ENCODE data around the gene PTCRA.

DNA sequence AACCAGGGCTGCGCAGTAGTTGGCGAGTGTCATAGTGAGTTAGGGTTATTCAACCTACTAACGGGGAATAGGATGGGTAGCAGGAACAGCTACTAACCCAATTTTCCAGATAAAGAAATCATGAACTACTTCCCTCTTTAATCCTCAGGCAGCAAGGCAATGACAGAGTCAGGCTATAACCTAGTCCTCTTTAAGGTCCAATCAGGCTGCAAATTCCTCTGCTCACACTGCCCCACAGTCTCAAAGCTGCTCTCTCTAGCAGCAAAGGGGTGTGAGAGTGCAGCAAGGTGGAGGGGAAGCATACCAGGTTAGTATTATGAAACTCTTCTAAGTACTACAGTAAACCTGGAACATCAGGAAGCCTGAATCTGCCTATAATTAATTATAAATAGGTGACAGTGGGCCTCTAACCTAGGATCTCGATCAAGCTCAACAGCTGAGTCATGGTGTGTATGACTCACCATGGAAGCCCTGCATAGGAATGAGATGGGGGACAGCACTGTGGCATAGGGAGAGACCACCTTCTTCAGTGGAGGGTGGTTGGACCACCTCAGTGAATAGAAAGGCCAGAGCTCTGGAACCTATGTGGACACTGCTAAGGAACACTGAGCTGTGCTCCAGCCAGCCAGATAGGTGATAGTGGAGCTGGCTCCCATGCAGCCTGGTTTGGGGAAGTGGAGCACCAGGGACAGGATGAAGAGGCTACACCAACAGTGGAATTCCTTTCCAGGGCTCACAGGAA, 55.2 kb downstream of the PTCRA start:
- TF ChIP-seq CTCF (IDR thresholded peaks at IDR 0.05 in 8 of 11, conservative IDR thresholded peaks at IDR 0.05 in 3 of 11) (no peak), POLR2A (IDR thresholded peaks at IDR 0.05) (no peak)
